Neural cell (in vitro differentiated cells): ENCODE results near the gene CDKAL1. TPM values are rescaled to one million over a fixed set of nuclear protein-coding genes. Genes with fewer than 3 reads are reported as not detected.

ENCODE experiments used
- H2AFZ ChIP-seq: fragments of 200-600, 300-800 bp; sonication (generic), shearing (Covaris generic); 2 replicates; pipeline ENCODE4 v1.6.0; 2014; ENCODE audit warnings: low read depth, mild to moderate bottlenecking, antibody characterized with exemption, low read length, moderate library complexity
- H3F3A ChIP-seq: fragments of 200-600 bp; shearing (Covaris generic); 2 replicates; pipeline ENCODE4 v1.6.1; 2016; ENCODE audit warnings: mild to moderate bottlenecking, moderate library complexity, mixed read lengths, antibody characterized with exemption, low read length; ENCODE audit not compliant: insufficient read depth, poor library complexity, severe bottlenecking
- H3K27ac ChIP-seq: fragments of 200-600, 300-800 bp; sonication (generic), shearing (Covaris generic); 2 replicates; pipeline ENCODE4 v1.5.1; 2014; ENCODE audit warnings: mild to moderate bottlenecking, low read length, moderate library complexity
- H3K27me3 ChIP-seq: fragments of 300-800, 200-600 bp; sonication (generic), shearing (Covaris generic); 2 replicates; pipeline ENCODE4 v1.6.0; 2014; ENCODE audit warnings: mild to moderate bottlenecking, low read depth, low read length, moderate library complexity; ENCODE audit not compliant: insufficient read depth
- H3K36me3 ChIP-seq: fragments of 300-800, 200-600 bp; sonication (generic), shearing (Covaris generic); 2 replicates; pipeline ENCODE4 v1.5.1; 2014; ENCODE audit warnings: mild to moderate bottlenecking, antibody characterized with exemption, low read length, moderate library complexity; ENCODE audit not compliant: insufficient read depth
- H3K4me2 ChIP-seq: fragments of 300-800, 200-600 bp; sonication (generic), shearing (Covaris generic); 2 replicates; pipeline ENCODE4 v1.6.0; 2014; ENCODE audit warnings: mild to moderate bottlenecking, low read length
- H3K4me3 ChIP-seq: fragments of 300-800, 200-600 bp; sonication (generic), shearing (Covaris generic); 2 replicates; pipeline ENCODE4 v1.5.1; 2014; ENCODE audit warnings: mild to moderate bottlenecking, low read length, moderate library complexity
- H3K79me2 ChIP-seq: fragments of 200-600 bp; shearing (Covaris generic); replicated peaks from 2 replicates; pipeline ENCODE4 v1.6.0; 2014; ENCODE audit warnings: mild to moderate bottlenecking, low read length, moderate library complexity; ENCODE audit not compliant: insufficient read depth
- H3K9ac ChIP-seq: fragments of 300-800, 200-600 bp; sonication (generic), shearing (Covaris generic); 2 replicates; pipeline ENCODE4 v1.6.1; 2016; ENCODE audit warnings: mild to moderate bottlenecking, low read length, mixed read lengths
- H3K9me2 ChIP-seq: fragments of 200-600 bp; shearing (Covaris generic); 2 replicates; pipeline ENCODE4 v1.6.1; 2016; ENCODE audit warnings: mild to moderate bottlenecking, low read length, mixed read lengths; ENCODE audit not compliant: insufficient read depth
- H3K9me3 ChIP-seq: fragments of 200-600, 300-800 bp; sonication (generic), shearing (Covaris generic); 2 replicates; pipeline ENCODE4 v1.6.1; 2016; ENCODE audit warnings: mild to moderate bottlenecking, mixed run types, low read length, moderate library complexity, mixed read lengths
- H4K20me1 ChIP-seq: fragments of 200-600 bp; shearing (Covaris generic); 2 replicates; pipeline ENCODE4 v1.6.1; 2016; ENCODE audit warnings: mild to moderate bottlenecking, mixed run types; ENCODE audit not compliant: insufficient read depth
- EP300 ChIP-seq: fragments of 450-650 bp; conservative IDR thresholded peaks from 2 replicates; pipeline ENCODE4 v1.6.1; 2014; ENCODE audit warnings: antibody characterized with exemption, mild to moderate bottlenecking, moderate library complexity; ENCODE audit not compliant: poor library complexity, severe bottlenecking
- EZH2 ChIP-seq: fragments of 200-600, 300-800 bp; shearing (Covaris generic), sonication (generic); IDR thresholded peaks from 2 replicates; pipeline ENCODE4 v1.6.1; 2014; ENCODE audit warnings: antibody characterized with exemption, low read length, borderline replicate concordance, mild to moderate bottlenecking; ENCODE audit not compliant: insufficient read depth, poor library complexity, severe bottlenecking
- MXI1 ChIP-seq: fragments of 450-650 bp; conservative IDR thresholded peaks from 2 replicates; pipeline ENCODE4 v1.6.1; 2014; ENCODE audit warnings: antibody characterized with exemption, mild to moderate bottlenecking; ENCODE audit not compliant: poor library complexity, severe bottlenecking
- POLR2AphosphoS5 ChIP-seq: IDR thresholded peaks from 2 replicates; pipeline ENCODE4 v1.6.1; 2012
- RAD21 ChIP-seq: fragments of 450-650 bp; conservative IDR thresholded peaks from 2 replicates; pipeline ENCODE4 v1.6.1; 2014; ENCODE audit warnings: antibody characterized with exemption, mild to moderate bottlenecking, moderate library complexity
- SMC3 ChIP-seq: fragments of 450-650 bp; conservative IDR thresholded peaks from 2 replicates; pipeline ENCODE4 v1.6.1; 2014; ENCODE audit warnings: antibody characterized with exemption, mild to moderate bottlenecking, moderate library complexity; ENCODE audit not compliant: poor library complexity
- TAF1 ChIP-seq: IDR thresholded peaks from 2 replicates; pipeline ENCODE4 v1.6.1; 2012; ENCODE audit warnings: low read depth
- polyA plus RNA-seq: library from polyadenylated mRNA; depleted of rRNA; stranded (reverse); fragments of >200 nt; gene quantifications from 2 replicates; pipeline ENCODE4 v1.2.3, GENCODE V29; 2014
- TF ChIP-seq, protein P1 (sequence below): fragments of 450-650 bp; IDR thresholded peaks from 2 replicates; pipeline ENCODE4 v1.5.1; 2014; ENCODE audit warnings: antibody characterized with exemption, mild to moderate bottlenecking, moderate library complexity; ENCODE audit not compliant: poor library complexity, severe bottlenecking
- TF ChIP-seq, protein P2 (sequence below): IDR thresholded peaks from 2 replicates; pipeline ENCODE4 v1.6.1; 2012; ENCODE audit warnings: borderline replicate concordance

The CDKAL1 gene
- polyA plus RNA-seq, 1 donor from 2014 or later, result 10.7 TPM

DNA sequence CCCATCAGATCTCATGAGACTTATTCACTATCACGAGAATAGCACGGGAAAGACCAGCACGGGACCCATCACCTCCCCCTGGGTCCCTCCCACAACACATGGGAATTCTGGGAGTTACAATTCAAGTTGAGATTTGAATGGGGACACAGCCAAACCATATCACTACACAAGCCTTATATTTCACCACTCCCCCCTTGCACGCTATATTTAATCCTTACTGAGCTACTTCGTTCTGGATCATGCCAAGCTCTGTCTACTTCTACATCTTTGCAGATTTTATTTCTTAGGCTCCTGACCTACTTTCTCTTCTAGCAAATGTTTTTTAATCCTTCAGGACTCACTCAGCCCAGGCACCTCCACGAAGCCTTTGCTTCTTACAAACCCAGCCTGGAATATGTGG is 606.7 kb downstream of the CDKAL1 start:
- Histone ChIP-seq H2AFZ (no peak overlapping the region), H3K79me2 (no peaks in the 10 kb centered on the region), H3K9me2 (no peaks in the 10 kb centered on the region), H3K4me2 (no peak overlapping the region), H3K9me3 (no peaks in the 10 kb centered on the region), H3K27ac (no peak overlapping the region), H3K4me3 (no peak overlapping the region), H3K36me3 (no peaks in the 10 kb centered on the region), H3F3A (no peaks in the 10 kb centered on the region), H3K9ac (no peak overlapping the region), H3K27me3 (no peaks in the 10 kb centered on the region), H4K20me1 (no peaks in the 10 kb centered on the region)
- TF ChIP-seq, protein P1, sequence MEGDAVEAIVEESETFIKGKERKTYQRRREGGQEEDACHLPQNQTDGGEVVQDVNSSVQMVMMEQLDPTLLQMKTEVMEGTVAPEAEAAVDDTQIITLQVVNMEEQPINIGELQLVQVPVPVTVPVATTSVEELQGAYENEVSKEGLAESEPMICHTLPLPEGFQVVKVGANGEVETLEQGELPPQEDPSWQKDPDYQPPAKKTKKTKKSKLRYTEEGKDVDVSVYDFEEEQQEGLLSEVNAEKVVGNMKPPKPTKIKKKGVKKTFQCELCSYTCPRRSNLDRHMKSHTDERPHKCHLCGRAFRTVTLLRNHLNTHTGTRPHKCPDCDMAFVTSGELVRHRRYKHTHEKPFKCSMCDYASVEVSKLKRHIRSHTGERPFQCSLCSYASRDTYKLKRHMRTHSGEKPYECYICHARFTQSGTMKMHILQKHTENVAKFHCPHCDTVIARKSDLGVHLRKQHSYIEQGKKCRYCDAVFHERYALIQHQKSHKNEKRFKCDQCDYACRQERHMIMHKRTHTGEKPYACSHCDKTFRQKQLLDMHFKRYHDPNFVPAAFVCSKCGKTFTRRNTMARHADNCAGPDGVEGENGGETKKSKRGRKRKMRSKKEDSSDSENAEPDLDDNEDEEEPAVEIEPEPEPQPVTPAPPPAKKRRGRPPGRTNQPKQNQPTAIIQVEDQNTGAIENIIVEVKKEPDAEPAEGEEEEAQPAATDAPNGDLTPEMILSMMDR, result no peak
- no peak for TF ChIP-seq SMC3
- TF ChIP-seq, protein P2, sequence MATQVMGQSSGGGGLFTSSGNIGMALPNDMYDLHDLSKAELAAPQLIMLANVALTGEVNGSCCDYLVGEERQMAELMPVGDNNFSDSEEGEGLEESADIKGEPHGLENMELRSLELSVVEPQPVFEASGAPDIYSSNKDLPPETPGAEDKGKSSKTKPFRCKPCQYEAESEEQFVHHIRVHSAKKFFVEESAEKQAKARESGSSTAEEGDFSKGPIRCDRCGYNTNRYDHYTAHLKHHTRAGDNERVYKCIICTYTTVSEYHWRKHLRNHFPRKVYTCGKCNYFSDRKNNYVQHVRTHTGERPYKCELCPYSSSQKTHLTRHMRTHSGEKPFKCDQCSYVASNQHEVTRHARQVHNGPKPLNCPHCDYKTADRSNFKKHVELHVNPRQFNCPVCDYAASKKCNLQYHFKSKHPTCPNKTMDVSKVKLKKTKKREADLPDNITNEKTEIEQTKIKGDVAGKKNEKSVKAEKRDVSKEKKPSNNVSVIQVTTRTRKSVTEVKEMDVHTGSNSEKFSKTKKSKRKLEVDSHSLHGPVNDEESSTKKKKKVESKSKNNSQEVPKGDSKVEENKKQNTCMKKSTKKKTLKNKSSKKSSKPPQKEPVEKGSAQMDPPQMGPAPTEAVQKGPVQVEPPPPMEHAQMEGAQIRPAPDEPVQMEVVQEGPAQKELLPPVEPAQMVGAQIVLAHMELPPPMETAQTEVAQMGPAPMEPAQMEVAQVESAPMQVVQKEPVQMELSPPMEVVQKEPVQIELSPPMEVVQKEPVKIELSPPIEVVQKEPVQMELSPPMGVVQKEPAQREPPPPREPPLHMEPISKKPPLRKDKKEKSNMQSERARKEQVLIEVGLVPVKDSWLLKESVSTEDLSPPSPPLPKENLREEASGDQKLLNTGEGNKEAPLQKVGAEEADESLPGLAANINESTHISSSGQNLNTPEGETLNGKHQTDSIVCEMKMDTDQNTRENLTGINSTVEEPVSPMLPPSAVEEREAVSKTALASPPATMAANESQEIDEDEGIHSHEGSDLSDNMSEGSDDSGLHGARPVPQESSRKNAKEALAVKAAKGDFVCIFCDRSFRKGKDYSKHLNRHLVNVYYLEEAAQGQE, result no peak
- TF ChIP-seq RAD21, result no peak
- no peak for TF ChIP-seq TAF1
- no peak for TF ChIP-seq EP300
- TF ChIP-seq POLR2AphosphoS5, result no peak
- TF ChIP-seq EZH2, result no peak
- no peak for TF ChIP-seq MXI1

DNA sequence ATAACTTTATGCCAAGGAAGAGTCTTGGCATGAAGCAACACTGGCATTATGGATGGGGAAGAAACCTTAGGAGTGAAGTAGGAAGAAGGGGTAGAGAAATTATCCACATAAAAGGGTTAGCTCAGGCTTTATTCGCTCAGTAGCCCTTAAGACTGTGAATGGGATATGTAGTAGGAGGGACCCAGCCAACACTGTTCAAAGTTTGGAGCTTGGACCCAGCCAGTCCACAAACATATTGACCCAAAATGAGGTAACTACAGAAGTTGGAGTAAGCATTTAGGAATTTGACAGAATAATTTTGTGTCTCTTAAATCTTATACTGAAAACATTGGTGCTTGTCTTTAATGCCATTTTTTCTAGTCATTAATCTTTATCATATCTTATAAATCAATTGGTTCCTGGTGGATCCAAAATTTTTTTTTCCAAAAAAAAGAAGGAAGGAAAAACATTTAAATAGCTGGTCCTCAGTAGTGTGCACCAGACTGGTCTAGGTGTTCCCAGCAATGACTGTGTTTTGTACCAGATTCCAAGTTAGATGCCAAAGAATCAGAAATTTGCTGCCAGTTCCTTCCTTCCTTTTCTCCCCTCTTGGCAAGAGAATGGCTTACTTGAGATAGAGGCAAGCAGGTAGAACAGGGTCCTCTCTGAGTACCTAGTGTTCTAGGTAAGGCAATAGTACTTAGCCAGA is 607.5 kb downstream of the CDKAL1 start:
- H3K4me2 ChIP-seq, result no peak overlapping the region
- H3K9me2 ChIP-seq, result no peaks in the 10 kb centered on the region
- no peak overlapping the region for H3K9ac ChIP-seq
- no peaks in the 10 kb centered on the region for H3F3A ChIP-seq
- H3K79me2 ChIP-seq, result no peaks in the 10 kb centered on the region
- no peak overlapping the region for H3K27ac ChIP-seq
- H4K20me1 ChIP-seq, result no peaks in the 10 kb centered on the region
- no peaks in the 10 kb centered on the region for H3K9me3 ChIP-seq
- no peaks in the 10 kb centered on the region for H3K36me3 ChIP-seq
- H2AFZ ChIP-seq, result no peak overlapping the region
- no peak overlapping the region for H3K4me3 ChIP-seq
- no peaks in the 10 kb centered on the region for H3K27me3 ChIP-seq
- TF ChIP-seq, protein P2, result no peak
- TF ChIP-seq POLR2AphosphoS5, result no peak
- TF ChIP-seq TAF1, result no peak
- TF ChIP-seq EZH2, result no peak
